ENCODE measurements around the gene ATP1A2.

The ATP1A2 gene

DNA sequence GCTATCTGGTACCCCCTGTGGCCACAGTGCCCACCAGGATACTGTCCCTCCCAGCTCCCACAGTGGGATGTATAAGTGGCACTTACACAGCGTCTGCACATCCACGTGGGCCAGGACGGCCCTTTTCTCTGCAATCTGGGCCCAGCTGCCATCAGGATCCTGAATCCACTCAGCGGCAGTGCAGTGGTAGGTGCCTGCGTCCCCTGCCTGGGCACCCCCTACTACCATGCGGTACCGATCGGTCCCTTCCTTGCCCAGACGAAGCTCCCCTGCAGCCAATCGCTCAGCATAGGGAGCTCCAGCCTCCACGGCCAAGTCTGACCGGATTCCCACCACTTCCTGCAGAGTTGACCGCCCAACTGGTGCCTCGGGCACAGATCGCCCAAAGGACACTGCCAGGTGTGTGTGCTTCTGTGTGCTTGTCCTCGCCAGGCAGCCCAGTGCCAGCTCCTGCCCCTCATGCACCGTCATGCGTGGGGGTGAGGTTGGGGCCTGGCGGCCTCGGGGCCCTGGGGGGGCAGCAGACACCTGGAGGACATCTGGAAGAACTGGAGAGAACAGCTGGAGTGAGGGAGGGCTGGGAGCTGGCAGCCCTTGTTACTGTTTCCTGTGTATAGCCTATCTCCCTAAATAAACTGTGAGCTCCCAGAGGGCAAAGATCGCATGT is 21.8 kb upstream of the ATP1A2 start:
- DNase-seq (ENCODE audit: low spot score) = no peak
- no peak overlapping the region for H3K4me3 ChIP-seq
- no peak overlapping the region for H3K27ac ChIP-seq
- TF ChIP-seq, protein P1, sequence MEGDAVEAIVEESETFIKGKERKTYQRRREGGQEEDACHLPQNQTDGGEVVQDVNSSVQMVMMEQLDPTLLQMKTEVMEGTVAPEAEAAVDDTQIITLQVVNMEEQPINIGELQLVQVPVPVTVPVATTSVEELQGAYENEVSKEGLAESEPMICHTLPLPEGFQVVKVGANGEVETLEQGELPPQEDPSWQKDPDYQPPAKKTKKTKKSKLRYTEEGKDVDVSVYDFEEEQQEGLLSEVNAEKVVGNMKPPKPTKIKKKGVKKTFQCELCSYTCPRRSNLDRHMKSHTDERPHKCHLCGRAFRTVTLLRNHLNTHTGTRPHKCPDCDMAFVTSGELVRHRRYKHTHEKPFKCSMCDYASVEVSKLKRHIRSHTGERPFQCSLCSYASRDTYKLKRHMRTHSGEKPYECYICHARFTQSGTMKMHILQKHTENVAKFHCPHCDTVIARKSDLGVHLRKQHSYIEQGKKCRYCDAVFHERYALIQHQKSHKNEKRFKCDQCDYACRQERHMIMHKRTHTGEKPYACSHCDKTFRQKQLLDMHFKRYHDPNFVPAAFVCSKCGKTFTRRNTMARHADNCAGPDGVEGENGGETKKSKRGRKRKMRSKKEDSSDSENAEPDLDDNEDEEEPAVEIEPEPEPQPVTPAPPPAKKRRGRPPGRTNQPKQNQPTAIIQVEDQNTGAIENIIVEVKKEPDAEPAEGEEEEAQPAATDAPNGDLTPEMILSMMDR (IDR thresholded peaks at IDR 0.05) = no peak

DNA sequence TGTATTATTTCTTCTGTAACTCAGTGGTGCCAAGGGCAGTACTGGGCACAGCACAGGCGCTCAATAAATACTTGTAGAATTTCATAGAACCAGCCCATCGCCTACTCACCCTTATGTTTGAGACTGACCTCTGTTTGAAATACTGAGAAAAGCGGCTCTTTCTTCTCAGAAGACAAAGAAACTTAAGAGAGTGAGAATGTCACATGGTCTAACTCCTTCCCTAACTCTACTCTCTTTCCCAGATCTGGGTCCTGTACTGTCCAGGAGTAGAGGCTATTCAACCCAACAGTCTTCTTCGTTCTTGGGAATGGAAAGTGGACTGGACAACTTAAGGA is 21.3 kb upstream of the ATP1A2 start:
- TF ChIP-seq, protein P1 (IDR thresholded peaks at IDR 0.05) = no peak
- Histone ChIP-seq H3K27ac (no peak overlapping the region), H3K4me3 (no peak overlapping the region)
- no peak for DNase-seq (ENCODE audit: low spot score)

DNA sequence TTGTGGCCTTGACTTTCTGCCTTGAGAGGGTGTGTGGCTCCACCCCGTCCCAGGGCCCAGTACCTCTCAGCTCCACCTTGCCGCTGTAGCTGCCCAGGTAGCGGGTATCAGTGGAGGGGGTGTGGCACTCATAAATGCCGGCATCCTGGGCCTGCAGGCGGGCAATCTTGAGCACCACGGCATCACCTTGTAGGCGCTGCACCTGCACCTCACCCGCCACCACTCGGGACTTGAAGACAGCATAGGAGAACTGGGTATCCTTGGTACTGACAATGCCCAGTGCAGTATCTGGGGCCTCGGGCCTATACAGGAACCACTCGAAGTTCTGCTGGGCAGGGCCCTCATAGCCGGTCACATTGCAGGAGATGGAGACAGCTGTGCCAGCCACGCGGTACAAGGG is 20.8 kb upstream of the ATP1A2 start:
- TF ChIP-seq, protein P1 (IDR thresholded peaks at IDR 0.05) = no peak
- no peak overlapping the region for H3K27ac ChIP-seq
- no peak overlapping the region for H3K4me3 ChIP-seq
- no peak for DNase-seq (ENCODE audit: low spot score)

DNA sequence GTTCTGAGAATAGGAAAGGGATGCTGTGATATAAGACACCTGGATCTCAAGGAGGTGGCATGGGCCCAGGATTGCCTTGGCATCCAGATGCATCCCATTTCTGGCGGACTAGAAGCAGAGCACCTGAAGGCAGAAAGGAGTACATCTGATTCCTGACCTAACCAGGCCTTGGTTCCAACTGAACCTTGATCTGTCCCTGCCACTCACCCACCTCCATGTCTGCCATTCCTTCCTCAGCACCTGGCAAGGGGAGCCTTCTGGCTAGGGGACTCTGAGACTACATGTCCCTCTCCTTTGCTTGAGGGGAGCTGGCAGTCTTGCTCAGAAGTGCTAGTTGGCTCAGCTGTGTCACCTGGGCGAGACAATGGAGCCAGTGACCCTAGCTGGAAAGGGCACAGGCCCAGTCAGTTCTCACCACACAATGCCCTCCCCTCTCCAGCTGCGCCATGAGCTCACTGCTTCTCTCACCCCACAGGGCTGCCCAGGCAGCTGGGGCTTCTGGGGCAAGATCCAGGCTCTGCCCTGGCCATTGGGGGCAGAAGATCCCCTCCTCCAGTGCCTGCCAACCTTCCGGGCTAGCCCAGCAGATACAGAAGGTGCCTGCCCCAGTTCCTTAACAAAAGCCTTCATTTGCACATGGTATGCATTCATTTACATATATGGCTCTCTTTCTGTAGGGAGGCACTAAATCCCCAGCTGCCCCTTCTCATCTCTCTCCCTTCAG is 20.0 kb upstream of the ATP1A2 start:
- Histone ChIP-seq H3K27ac (peak overlapping the region; percentile 93 to 98), H3K4me3 (no peak overlapping the region)
- DNase-seq (ENCODE audit: low spot score) = no peak
- TF ChIP-seq, protein P1 (IDR thresholded peaks at IDR 0.05) = no peak

DNA sequence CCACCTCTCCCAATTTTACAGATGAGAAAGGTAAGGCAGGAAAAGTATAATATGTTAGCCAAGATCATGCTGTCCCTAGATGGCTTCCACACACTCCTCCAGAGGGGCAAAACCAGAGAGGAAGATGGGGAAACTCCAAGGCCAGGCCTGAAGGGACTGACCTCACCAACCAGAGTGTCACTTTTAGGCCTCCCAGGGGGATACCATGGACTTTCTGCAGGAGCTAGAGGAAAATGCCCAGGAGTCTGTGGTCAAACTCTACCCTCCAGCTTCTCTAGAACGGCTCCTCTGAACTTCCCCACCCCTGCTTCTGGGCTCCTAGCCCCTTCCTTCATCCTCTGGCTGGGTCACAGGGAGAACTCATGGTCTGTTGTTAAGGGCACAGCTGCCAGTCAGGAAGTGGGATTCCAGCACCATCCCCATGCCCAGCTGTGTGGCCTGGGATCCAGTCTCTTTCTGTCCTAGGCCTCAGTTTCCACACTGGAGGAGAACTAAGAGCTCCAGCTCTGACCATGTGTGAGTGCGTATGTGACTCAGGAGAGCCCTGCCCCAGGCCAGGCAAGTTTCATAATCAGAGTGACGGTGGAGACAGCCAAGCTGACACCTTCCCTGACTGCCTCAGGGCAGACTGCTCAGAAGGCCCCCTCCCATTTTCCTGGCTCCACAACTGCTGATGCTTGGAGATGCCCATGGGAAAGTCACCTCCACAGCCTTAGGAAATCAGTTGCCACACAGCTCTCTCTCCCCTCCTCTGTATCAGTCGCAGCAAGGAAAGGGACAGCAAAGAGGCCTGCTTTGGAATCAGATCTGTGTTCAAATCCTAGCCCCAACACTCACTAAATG is 19.1 kb upstream of the ATP1A2 start:
- Histone ChIP-seq H3K4me3 (peak overlapping the region; percentile 95), H3K27ac (peak overlapping the region; percentile 93 to 98)
- TF ChIP-seq, protein P1 (IDR thresholded peaks at IDR 0.05) = no peak
- DNase-seq (ENCODE audit: low spot score) = no peak

GRCh38 chr1:160097151-160097910 is 18.2 kb upstream of the ATP1A2 start:
- Histone ChIP-seq H3K27ac (peak overlapping the region; percentile 93 to 98), H3K4me3 (peak overlapping the region; percentile 95)
- DNase-seq (ENCODE audit: low spot score) = no peak
- TF ChIP-seq, protein P1 (IDR thresholded peaks at IDR 0.05) = no peak
